ENCODE results near the gene HS3ST2. TPM values are rescaled to one million over a fixed set of nuclear protein-coding genes. Genes with fewer than 3 reads are reported as not detected.

HS3ST2 gene
- total RNA-seq, 1 experiment from 2014 or later, result 0.61 TPM

DNA sequence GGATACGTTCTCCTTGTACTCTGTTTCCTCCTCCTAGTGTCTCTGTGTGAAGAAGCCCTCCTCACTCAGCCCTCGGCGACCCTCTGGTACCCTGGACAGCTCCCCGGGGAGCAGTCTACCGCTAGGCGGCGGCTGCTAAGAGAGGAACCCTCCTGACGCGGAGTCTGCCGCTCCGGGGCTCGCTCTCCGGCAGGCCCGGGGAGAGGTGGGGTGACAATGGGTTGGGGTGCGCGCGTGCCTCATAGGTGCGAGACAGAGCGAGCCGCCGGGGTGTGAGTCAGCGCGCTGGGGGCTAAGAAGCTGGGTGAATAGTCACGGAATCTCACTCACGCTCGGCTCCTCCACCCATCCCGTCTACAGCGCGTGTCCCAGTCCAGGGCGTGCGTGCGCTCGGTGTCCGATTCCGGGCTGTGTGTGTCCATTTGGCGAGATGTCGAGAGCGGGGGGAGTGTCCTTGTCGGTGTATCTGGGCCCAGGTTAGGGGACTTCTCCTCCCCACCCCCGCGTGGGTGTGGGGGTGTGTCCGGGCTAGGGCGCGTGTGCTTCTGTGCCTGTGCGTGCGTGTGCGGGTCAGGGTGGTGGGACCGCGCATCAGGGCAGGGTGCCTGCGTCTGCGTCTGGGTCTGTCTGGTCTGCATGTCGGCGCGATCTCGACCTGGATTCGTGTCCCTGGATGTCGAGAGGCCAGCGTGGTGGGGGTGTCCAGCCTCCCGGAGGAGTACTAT lies 577 bp upstream of the HS3ST2 start (continued):
- TF ChIP-seq CBFB (CRISPR knock-in tag; IDR thresholded peaks at IDR 0.05; ENCODE audit: low read depth) (0 out of 2 replicates have a peak, but pooled peaks have one; percentile 55), JUN (CRISPR knock-in tag; IDR thresholded peaks at IDR 0.05) (peak; percentile 93), CREB1 (CRISPR knock-in tag; IDR thresholded peaks at IDR 0.05) (peak; percentile 67; the same call in 1 of the 2 replicates), FOXJ3 (CRISPR knock-in tag; IDR thresholded peaks at IDR 0.05; ENCODE audit: borderline replicate concordance) (peak; percentile 86), HMGA2 (CRISPR knock-in tag; IDR thresholded peaks at IDR 0.05) (no peak)
- TF ChIP-seq, protein P1, sequence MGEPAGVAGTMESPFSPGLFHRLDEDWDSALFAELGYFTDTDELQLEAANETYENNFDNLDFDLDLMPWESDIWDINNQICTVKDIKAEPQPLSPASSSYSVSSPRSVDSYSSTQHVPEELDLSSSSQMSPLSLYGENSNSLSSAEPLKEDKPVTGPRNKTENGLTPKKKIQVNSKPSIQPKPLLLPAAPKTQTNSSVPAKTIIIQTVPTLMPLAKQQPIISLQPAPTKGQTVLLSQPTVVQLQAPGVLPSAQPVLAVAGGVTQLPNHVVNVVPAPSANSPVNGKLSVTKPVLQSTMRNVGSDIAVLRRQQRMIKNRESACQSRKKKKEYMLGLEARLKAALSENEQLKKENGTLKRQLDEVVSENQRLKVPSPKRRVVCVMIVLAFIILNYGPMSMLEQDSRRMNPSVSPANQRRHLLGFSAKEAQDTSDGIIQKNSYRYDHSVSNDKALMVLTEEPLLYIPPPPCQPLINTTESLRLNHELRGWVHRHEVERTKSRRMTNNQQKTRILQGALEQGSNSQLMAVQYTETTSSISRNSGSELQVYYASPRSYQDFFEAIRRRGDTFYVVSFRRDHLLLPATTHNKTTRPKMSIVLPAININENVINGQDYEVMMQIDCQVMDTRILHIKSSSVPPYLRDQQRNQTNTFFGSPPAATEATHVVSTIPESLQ (CRISPR knock-in tag; IDR thresholded peaks at IDR 0.05), result peak; percentile 83; the same call in 1 of the 2 replicates
- TF ChIP-seq, protein P2, sequence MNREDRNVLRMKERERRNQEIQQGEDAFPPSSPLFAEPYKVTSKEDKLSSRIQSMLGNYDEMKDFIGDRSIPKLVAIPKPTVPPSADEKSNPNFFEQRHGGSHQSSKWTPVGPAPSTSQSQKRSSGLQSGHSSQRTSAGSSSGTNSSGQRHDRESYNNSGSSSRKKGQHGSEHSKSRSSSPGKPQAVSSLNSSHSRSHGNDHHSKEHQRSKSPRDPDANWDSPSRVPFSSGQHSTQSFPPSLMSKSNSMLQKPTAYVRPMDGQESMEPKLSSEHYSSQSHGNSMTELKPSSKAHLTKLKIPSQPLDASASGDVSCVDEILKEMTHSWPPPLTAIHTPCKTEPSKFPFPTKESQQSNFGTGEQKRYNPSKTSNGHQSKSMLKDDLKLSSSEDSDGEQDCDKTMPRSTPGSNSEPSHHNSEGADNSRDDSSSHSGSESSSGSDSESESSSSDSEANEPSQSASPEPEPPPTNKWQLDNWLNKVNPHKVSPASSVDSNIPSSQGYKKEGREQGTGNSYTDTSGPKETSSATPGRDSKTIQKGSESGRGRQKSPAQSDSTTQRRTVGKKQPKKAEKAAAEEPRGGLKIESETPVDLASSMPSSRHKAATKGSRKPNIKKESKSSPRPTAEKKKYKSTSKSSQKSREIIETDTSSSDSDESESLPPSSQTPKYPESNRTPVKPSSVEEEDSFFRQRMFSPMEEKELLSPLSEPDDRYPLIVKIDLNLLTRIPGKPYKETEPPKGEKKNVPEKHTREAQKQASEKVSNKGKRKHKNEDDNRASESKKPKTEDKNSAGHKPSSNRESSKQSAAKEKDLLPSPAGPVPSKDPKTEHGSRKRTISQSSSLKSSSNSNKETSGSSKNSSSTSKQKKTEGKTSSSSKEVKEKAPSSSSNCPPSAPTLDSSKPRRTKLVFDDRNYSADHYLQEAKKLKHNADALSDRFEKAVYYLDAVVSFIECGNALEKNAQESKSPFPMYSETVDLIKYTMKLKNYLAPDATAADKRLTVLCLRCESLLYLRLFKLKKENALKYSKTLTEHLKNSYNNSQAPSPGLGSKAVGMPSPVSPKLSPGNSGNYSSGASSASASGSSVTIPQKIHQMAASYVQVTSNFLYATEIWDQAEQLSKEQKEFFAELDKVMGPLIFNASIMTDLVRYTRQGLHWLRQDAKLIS (CRISPR knock-in tag; IDR thresholded peaks at IDR 0.05; ENCODE audit: borderline replicate concordance), result no peak
- TF ChIP-seq, protein P3, sequence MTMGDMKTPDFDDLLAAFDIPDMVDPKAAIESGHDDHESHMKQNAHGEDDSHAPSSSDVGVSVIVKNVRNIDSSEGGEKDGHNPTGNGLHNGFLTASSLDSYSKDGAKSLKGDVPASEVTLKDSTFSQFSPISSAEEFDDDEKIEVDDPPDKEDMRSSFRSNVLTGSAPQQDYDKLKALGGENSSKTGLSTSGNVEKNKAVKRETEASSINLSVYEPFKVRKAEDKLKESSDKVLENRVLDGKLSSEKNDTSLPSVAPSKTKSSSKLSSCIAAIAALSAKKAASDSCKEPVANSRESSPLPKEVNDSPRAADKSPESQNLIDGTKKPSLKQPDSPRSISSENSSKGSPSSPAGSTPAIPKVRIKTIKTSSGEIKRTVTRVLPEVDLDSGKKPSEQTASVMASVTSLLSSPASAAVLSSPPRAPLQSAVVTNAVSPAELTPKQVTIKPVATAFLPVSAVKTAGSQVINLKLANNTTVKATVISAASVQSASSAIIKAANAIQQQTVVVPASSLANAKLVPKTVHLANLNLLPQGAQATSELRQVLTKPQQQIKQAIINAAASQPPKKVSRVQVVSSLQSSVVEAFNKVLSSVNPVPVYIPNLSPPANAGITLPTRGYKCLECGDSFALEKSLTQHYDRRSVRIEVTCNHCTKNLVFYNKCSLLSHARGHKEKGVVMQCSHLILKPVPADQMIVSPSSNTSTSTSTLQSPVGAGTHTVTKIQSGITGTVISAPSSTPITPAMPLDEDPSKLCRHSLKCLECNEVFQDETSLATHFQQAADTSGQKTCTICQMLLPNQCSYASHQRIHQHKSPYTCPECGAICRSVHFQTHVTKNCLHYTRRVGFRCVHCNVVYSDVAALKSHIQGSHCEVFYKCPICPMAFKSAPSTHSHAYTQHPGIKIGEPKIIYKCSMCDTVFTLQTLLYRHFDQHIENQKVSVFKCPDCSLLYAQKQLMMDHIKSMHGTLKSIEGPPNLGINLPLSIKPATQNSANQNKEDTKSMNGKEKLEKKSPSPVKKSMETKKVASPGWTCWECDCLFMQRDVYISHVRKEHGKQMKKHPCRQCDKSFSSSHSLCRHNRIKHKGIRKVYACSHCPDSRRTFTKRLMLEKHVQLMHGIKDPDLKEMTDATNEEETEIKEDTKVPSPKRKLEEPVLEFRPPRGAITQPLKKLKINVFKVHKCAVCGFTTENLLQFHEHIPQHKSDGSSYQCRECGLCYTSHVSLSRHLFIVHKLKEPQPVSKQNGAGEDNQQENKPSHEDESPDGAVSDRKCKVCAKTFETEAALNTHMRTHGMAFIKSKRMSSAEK (CRISPR knock-in tag; IDR thresholded peaks at IDR 0.05; ENCODE audit: borderline replicate concordance), result no peak

DNA sequence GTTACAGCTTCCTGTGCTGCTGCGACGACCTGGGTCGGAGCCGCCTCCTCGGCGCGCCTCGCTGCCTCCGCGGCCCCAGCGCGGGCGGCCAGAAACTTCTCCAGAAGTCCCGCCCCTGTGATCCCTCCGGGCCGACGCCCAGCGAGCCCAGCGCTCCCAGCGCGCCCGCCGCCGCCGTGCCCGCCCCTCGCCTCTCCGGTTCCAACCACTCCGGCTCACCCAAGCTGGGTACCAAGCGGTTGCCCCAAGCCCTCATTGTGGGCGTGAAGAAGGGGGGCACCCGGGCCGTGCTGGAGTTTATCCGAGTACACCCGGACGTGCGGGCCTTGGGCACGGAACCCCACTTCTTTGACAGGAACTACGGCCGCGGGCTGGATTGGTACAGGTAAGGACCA lies 746 bp downstream of the HS3ST2 start:
- peaks cover 9% of the 10 kb centered on the region for H3K4me1 Mint-ChIP-seq

More for the DNA sequence above, 746 bp downstream of the HS3ST2 start:
- peaks cover 71% of the 10 kb centered on the region for H3K27me3 Mint-ChIP-seq (ENCODE audit: low read depth)
- ChIA-PET POLR2A (interaction anchor here (0.7 kb wide), 1 partner anchor 95 kb away, joined by 4 read pairs; no protein-coding TSS in a partner anchor), CTCF (interaction anchor here (1.6 to 3.2 kb wide), 3 partner anchors 84 to 621 kb away, joined by 3 to 11 read pairs (median 7); no protein-coding TSS in a partner anchor)
- no peak for TF ChIP-seq OVOL2 (CRISPR knock-in tag; IDR thresholded peaks at IDR 0.05; ENCODE audit: borderline replicate concordance)
- TF ChIP-seq, protein P4, sequence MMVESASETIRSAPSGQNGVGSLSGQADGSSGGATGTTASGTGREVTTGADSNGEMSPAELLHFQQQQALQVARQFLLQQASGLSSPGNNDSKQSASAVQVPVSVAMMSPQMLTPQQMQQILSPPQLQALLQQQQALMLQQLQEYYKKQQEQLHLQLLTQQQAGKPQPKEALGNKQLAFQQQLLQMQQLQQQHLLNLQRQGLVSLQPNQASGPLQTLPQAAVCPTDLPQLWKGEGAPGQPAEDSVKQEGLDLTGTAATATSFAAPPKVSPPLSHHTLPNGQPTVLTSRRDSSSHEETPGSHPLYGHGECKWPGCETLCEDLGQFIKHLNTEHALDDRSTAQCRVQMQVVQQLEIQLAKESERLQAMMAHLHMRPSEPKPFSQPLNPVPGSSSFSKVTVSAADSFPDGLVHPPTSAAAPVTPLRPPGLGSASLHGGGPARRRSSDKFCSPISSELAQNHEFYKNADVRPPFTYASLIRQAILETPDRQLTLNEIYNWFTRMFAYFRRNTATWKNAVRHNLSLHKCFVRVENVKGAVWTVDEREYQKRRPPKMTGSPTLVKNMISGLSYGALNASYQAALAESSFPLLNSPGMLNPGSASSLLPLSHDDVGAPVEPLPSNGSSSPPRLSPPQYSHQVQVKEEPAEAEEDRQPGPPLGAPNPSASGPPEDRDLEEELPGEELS (CRISPR knock-in tag; IDR thresholded peaks at IDR 0.05), result peak; percentile 34; the same call in 1 of the 2 replicates
- TF ChIP-seq ETV6 (CRISPR knock-in tag; IDR thresholded peaks at IDR 0.05), result peak; percentile 28; the same call in 1 of the 2 replicates
- peak overlapping the region; percentile 70 for H3K4me3 Mint-ChIP-seq
- H3K36me3 Mint-ChIP-seq, result no peaks in the 10 kb centered on the region
- ATAC-seq (peak; percentile 57), DNase-seq (ENCODE audit: low spot score) (peak; percentile 66)
- H3K27ac Mint-ChIP-seq, result no peak overlapping the region
- H3K9me3 Mint-ChIP-seq, result no peaks in the 10 kb centered on the region
